ENCODE measurements around the gene STUM.

STUM gene

DNA sequence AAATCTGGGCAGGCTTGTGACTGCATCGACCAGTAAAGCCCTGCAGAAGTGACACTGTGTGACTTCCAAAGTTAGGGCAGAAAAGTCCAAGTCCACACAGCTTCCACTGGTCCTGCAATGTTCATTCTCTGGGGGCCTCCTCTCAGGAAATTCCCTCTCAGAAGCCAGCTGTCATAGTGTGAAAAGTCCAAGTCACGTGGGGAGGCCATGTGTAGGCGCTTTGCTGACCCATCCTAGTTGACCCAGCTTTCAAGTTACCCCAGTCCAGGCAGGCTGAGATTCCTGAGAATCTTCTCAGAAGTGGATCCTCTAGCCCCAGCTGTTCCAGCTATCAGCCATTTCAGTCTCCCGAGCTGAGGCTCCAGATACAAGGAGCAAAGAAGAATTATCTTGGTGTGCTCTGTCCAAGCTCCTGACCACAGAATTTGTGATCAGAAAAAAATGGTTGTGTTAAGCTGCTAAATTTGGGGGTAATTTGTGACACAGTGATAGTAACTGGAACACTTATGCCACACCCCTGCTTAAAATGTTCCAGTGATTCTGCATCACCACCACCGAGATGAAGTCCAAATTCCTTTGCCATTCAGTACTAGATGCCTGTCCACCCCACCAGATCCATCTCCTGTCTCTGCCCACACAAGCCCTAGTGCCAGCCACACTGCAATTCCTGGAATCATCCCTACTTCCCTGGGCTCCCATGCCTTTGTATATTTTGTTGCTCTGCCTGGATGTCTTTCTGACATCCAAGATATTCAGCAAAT is 2.5 kb upstream of the STUM start:
- no peak for TF ChIP-seq PAX5 (IDR thresholded peaks at IDR 0.05; ENCODE audit: insufficient read depth, low read length, severe bottlenecking)
- TF ChIP-seq TAF1 (IDR thresholded peaks at IDR 0.05; ENCODE audit: low read depth, low read length) = no peak
- no peak for TF ChIP-seq POLR2AphosphoS5 (IDR thresholded peaks at IDR 0.05; ENCODE audit: low read depth, low read length)
- TF ChIP-seq POU2F2 (IDR thresholded peaks at IDR 0.05; ENCODE audit: low read depth, low read length) = no peak
- TF ChIP-seq SPI1 (IDR thresholded peaks at IDR 0.05; ENCODE audit: low read depth, low read length) = no peak
- DNase-seq (ENCODE audit: insufficient read length, low spot score) = no peak
- no peak for FAIRE-seq

DNA sequence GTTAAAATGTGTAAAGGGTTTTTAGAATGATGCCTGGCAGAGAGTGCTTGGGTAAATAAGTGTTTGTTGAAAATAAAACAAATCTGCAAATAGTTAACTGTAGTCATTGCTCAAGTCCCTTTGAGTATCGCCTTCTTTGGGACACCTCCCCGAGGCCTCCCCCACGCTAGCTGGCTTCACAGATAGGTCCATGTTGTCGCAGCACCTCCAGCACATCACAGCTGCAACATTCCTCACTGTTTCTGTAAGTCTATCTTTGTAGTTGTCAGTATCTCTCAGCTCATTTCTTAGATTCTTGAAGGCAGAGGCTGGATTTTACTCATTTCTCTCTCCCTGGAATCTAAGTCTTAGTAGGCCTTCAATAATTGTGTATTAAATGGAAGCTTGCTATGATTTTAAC is 1.6 kb upstream of the STUM start:
- no peak for FAIRE-seq
- DNase-seq (ENCODE audit: insufficient read length, low spot score) = no peak
- TF ChIP-seq SPI1 (IDR thresholded peaks at IDR 0.05; ENCODE audit: low read depth, low read length) (no peak), POLR2AphosphoS5 (IDR thresholded peaks at IDR 0.05; ENCODE audit: low read depth, low read length) (no peak), POLR2A (IDR thresholded peaks at IDR 0.05; ENCODE audit: low read depth, low read length) (no peak), TAF1 (IDR thresholded peaks at IDR 0.05; ENCODE audit: low read depth, low read length) (no peak), POU2F2 (IDR thresholded peaks at IDR 0.05; ENCODE audit: low read depth, low read length) (no peak), PAX5 (IDR thresholded peaks at IDR 0.05; ENCODE audit: insufficient read depth, low read length, severe bottlenecking) (no peak)

GRCh38 chr1:226547754-226548191 is 791 bp upstream of the STUM start:
- no peak for TF ChIP-seq POLR2A (IDR thresholded peaks at IDR 0.05; ENCODE audit: low read depth, low read length)
- no peak for TF ChIP-seq POLR2AphosphoS5 (IDR thresholded peaks at IDR 0.05; ENCODE audit: low read depth, low read length)
- TF ChIP-seq PAX5 (IDR thresholded peaks at IDR 0.05; ENCODE audit: insufficient read depth, low read length, severe bottlenecking) = no peak
- TF ChIP-seq TAF1 (IDR thresholded peaks at IDR 0.05; ENCODE audit: low read depth, low read length) = no peak
- TF ChIP-seq POU2F2 (IDR thresholded peaks at IDR 0.05; ENCODE audit: low read depth, low read length) = no peak
- TF ChIP-seq SPI1 (IDR thresholded peaks at IDR 0.05; ENCODE audit: low read depth, low read length) = no peak
- FAIRE-seq (peak; percentile 88), DNase-seq (ENCODE audit: insufficient read length, low spot score) (peak; percentile 61)

GRCh38 chr1:226549094-226549936 is 751 bp downstream of the STUM start:
- FAIRE-seq (peak; percentile 60), DNase-seq (ENCODE audit: insufficient read length, low spot score) (peak; percentile 24)
- TF ChIP-seq POLR2A (IDR thresholded peaks at IDR 0.05; ENCODE audit: low read depth, low read length) (no peak), PAX5 (IDR thresholded peaks at IDR 0.05; ENCODE audit: insufficient read depth, low read length, severe bottlenecking) (no peak), POLR2AphosphoS5 (IDR thresholded peaks at IDR 0.05; ENCODE audit: low read depth, low read length) (no peak), POU2F2 (IDR thresholded peaks at IDR 0.05; ENCODE audit: low read depth, low read length) (no peak), SPI1 (IDR thresholded peaks at IDR 0.05; ENCODE audit: low read depth, low read length) (no peak), TAF1 (IDR thresholded peaks at IDR 0.05; ENCODE audit: low read depth, low read length) (no peak)

- DNase-seq (ENCODE audit: insufficient read length, low spot score) = peak; percentile 37
- TF ChIP-seq PAX5 (IDR thresholded peaks at IDR 0.05; ENCODE audit: insufficient read depth, low read length, severe bottlenecking) (no peak), POU2F2 (IDR thresholded peaks at IDR 0.05; ENCODE audit: low read depth, low read length) (no peak), POLR2A (IDR thresholded peaks at IDR 0.05; ENCODE audit: low read depth, low read length) (no peak), SPI1 (IDR thresholded peaks at IDR 0.05; ENCODE audit: low read depth, low read length) (no peak), POLR2AphosphoS5 (IDR thresholded peaks at IDR 0.05; ENCODE audit: low read depth, low read length) (no peak), TAF1 (IDR thresholded peaks at IDR 0.05; ENCODE audit: low read depth, low read length) (no peak)
- peak; percentile 38 for FAIRE-seq
Measured at GRCh38 chr1:226549937-226550671, 1.5 kb downstream of the STUM start.

DNA sequence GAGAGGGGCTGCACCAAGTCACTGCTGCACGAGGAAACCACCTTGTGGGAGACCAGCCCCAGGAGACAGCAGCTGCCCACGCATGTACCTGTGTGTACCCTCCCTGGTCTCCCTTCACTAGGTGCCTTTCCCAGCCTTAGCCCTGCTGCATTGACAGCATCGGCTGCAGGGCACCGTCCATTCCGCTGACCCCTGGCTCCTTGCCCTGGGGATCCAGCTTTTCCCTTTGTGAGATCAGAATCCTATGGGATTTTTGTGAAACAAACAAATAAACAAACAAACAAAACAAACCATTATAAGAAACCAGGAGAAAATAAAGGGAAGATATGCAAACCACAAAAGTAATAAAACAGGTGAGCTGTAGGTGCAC is 2.1 kb downstream of the STUM start:
- TF ChIP-seq SPI1 (IDR thresholded peaks at IDR 0.05; ENCODE audit: low read depth, low read length) (no peak), TAF1 (IDR thresholded peaks at IDR 0.05; ENCODE audit: low read depth, low read length) (no peak), POLR2A (IDR thresholded peaks at IDR 0.05; ENCODE audit: low read depth, low read length) (no peak), PAX5 (IDR thresholded peaks at IDR 0.05; ENCODE audit: insufficient read depth, low read length, severe bottlenecking) (no peak), POLR2AphosphoS5 (IDR thresholded peaks at IDR 0.05; ENCODE audit: low read depth, low read length) (no peak), POU2F2 (IDR thresholded peaks at IDR 0.05; ENCODE audit: low read depth, low read length) (no peak)
- FAIRE-seq (no peak), DNase-seq (ENCODE audit: insufficient read length, low spot score) (no peak)

DNA sequence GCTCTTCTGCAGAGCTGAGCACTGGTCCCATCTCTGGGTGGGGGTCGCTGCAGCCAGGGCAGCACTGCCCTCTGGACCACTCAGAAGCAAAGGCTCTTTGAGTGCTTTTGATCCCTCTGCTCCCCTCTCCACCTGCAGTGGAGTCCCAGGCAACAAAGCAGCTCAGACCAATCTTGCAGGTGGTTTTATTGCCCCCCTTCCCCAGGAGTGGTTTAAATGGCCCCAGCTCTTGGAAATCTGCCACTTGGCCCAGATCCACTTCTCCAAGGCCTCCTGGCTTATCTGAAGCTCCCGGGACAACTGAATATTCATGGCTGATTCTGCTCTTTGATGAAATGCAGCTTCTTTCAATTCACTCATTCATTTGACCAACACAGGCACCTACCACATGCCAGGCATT is 2.7 kb downstream of the STUM start:
- no peak for FAIRE-seq
- TF ChIP-seq TAF1 (IDR thresholded peaks at IDR 0.05; ENCODE audit: low read depth, low read length) = no peak
- no peak for TF ChIP-seq PAX5 (IDR thresholded peaks at IDR 0.05; ENCODE audit: insufficient read depth, low read length, severe bottlenecking)
- no peak for TF ChIP-seq POU2F2 (IDR thresholded peaks at IDR 0.05; ENCODE audit: low read depth, low read length)
- no peak for TF ChIP-seq POLR2A (IDR thresholded peaks at IDR 0.05; ENCODE audit: low read depth, low read length)
- DNase-seq (ENCODE audit: insufficient read length, low spot score) = no peak

DNA sequence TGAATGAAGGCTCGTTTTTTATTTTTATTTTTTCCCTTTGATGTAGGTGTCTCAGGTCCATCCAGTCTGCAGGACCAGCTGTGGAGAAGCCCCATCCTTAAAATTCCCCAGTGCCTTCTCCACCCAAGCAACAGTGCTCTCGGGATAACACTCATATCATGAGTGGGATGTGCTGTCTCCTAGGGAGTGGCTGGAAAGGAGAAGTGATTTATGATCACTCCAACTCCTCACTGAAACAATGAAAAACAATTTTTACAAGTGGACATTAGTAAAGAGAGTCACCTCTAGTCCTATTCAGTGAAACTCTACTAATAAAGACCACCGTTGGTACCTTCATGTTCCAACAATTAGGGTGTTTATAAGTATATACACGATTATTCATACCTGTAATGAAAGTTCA is 3.5 kb downstream of the STUM start:
- FAIRE-seq (no peak), DNase-seq (ENCODE audit: insufficient read length, low spot score) (no peak)
- no peak for TF ChIP-seq TAF1 (IDR thresholded peaks at IDR 0.05; ENCODE audit: low read depth, low read length)
- TF ChIP-seq PAX5 (IDR thresholded peaks at IDR 0.05; ENCODE audit: insufficient read depth, low read length, severe bottlenecking) = no peak
- TF ChIP-seq POU2F2 (IDR thresholded peaks at IDR 0.05; ENCODE audit: low read depth, low read length) = no peak

Measured in GM12891 (cell line).